IPS DF 6.9 (cell line): Measurements from ENCODE around the gene GPR31.

Source experiments
- DNase-seq: peaks from one replicate; pipeline ENCODE4 v3.0.0-alpha.2; 2013; ENCODE audit warnings: low read depth, low spot score
- H3K27ac ChIP-seq: one replicate; pipeline ENCODE4 v1.5.1; 2013; ENCODE audit warnings: low read length, control low read depth
- H3K27me3 ChIP-seq: 2 replicates; pipeline ENCODE4 v1.6.1; 2013; ENCODE audit warnings: mild to moderate bottlenecking, low read length; ENCODE audit not compliant: control insufficient read depth, insufficient read depth
- H3K36me3 ChIP-seq: 2 replicates; pipeline ENCODE4 v1.6.1; 2013; ENCODE audit warnings: low read length; ENCODE audit not compliant: control insufficient read depth, insufficient read depth
- H3K4me1 ChIP-seq: 2 replicates; pipeline ENCODE4 v1.6.1; 2013; ENCODE audit warnings: low read length; ENCODE audit not compliant: control insufficient read depth, insufficient read depth
- H3K4me3 ChIP-seq: 2 replicates; pipeline ENCODE4 v1.5.1; 2013; ENCODE audit warnings: mild to moderate bottlenecking, low read length
- H3K9me3 ChIP-seq: 2 replicates; pipeline ENCODE4 v1.6.1; 2013; ENCODE audit warnings: low read length, inconsistent platforms; ENCODE audit not compliant: control insufficient read depth, insufficient read depth
- WGBS: extraction: QIAGEN DNeasy Blood & Tissue Kit; methylation state at CpG from one replicate; pipeline ENCODE4 v1.1.7; 2013; ENCODE audit warnings: mixed read lengths, missing lambda C conversion rate; ENCODE audit not compliant: insufficient read length, insufficient coverage; 5-methylcytosine and 5-hydroxymethylcytosine counted together

The GPR31 gene

DNA sequence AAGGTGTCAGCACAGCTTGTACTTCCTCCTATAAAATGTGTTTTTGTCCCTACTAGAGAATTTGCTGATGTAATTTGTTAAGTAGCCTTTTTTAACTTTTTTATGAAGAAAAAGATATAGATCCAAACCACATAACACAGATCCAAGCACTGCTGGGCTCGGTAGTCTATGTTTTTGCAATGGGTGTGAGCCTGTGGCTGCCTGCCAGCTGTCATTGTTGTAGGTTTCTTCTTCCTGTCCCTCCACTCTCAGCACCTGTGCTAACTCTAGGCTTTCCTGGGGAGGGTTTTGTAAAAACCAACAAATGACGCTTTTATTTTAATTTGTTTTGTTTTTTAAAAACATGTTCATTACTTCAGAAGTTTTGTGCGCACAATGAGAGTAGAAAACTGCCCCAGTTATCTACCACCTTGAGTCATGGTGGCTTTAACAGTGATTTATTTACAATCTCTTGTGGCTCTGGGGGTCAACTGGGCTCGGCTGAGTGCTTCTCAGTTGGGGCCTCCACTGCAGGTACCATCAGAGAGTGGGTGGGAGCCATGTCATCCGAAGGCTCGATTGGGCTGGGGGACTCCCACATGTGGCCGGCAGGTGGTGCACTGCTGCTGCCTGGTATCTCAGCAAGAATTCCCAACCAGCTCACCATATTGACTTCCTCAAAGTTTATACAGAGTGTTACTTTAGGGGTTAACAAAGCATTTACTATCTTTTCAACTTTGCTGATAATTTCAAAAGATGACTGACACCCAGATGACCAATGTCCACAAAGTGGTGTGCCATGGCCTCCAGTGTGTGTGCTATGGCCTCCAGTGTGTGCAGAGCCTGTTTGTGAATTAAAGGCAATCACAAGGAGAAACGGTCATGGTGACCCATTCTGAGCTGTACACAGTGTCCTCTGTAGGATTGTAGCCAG is 37.9 kb downstream of the GPR31 start:
- Histone ChIP-seq H3K4me3 (no peak overlapping the region), H3K9me3 (no peaks in the 10 kb centered on the region), H3K27me3 (no peaks in the 10 kb centered on the region), H3K4me1 (no peaks in the 10 kb centered on the region), H3K27ac (no peak overlapping the region), H3K36me3 (no peaks in the 10 kb centered on the region)
- DNase-seq = no peak
- no CpG with 5 or more reads among the region's 8 CpGs for WGBS

DNA sequence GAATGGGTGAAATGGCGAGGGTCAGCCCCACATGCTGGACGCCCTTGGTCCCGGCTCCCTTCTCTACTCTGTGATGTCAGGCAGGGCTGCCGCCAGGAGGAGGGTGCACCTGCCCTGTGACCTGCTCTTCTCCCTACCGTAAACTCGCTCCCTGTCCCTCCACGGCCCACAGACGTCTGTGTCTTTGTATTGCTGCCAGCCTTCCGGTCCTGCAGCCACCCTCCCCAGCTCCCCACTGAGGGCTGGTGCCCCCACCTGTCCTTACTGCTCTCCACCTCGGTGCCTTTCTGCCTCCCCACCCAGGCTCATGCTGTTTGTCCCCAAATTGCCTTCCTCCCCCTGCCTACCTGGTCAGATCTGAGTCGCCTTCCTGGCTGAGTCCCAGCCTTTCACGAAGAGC is 38.9 kb downstream of the GPR31 start:
- Histone ChIP-seq H3K4me1 (no peaks in the 10 kb centered on the region), H3K27me3 (no peaks in the 10 kb centered on the region)
- DNase-seq = no peak

DNA sequence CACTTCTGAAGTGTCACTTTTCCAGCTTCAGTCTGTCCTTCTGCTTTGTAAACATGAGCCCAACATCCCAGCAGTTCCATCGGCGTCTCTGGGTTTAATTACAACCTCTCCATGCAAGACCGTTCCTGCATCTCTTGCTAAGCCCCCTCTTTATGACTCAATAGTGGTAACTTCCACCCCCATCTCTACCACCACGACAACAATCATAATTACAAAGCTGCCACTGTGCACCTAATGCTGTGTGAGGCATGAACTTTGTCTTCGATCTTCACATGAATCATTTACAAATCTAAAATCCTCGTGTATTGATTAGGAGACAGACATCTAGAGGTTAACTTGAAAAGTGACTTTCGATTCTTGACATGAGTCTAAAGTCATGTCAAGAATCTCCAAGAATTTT is 39.8 kb downstream of the GPR31 start:
- no peaks in the 10 kb centered on the region for H3K27me3 ChIP-seq
- H3K9me3 ChIP-seq = no peaks in the 10 kb centered on the region
- no CpG with 5 or more reads among the region's 7 CpGs for WGBS

More for the DNA sequence above, 38.9 kb downstream of the GPR31 start:
- Histone ChIP-seq H3K27ac (no peak overlapping the region), H3K9me3 (no peaks in the 10 kb centered on the region), H3K4me3 (no peak overlapping the region), H3K36me3 (no peaks in the 10 kb centered on the region)
- WGBS = no CpG with 5 or more reads among the region's 12 CpGs

DNA sequence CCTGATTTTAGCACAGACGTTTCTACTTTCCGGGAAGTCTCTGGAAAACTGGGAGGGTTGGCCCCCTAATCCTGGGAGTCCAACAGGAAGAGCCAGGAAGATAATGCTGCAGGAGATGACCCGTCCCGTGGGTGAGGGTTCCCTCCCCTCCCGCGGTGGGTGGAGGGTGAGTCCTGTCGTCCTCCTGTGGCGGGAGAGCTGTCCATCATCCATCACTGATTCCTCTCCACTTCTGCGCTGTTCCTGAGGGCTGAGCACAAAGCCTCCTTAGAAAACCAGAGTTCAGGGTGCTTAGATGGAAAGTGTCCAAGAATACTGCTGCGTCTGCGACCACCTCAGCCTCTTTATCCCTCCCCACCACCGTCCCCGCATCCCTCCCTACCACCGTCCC is 40.9 kb downstream of the GPR31 start:
- Histone ChIP-seq H3K4me3 (no peak overlapping the region), H3K27ac (no peak overlapping the region), H3K27me3 (no peaks in the 10 kb centered on the region), H3K36me3 (no peaks in the 10 kb centered on the region), H3K4me1 (no peaks in the 10 kb centered on the region), H3K9me3 (no peaks in the 10 kb centered on the region)
- DNase-seq = no peak
- 100% methylated on average over 3 of the region's 14 CpGs for WGBS

More for the DNA sequence above, 39.8 kb downstream of the GPR31 start:
- H3K36me3 ChIP-seq = no peaks in the 10 kb centered on the region
- H3K4me3 ChIP-seq = no peak overlapping the region
- no peaks in the 10 kb centered on the region for H3K4me1 ChIP-seq
- DNase-seq = no peak
- no peak overlapping the region for H3K27ac ChIP-seq

DNA sequence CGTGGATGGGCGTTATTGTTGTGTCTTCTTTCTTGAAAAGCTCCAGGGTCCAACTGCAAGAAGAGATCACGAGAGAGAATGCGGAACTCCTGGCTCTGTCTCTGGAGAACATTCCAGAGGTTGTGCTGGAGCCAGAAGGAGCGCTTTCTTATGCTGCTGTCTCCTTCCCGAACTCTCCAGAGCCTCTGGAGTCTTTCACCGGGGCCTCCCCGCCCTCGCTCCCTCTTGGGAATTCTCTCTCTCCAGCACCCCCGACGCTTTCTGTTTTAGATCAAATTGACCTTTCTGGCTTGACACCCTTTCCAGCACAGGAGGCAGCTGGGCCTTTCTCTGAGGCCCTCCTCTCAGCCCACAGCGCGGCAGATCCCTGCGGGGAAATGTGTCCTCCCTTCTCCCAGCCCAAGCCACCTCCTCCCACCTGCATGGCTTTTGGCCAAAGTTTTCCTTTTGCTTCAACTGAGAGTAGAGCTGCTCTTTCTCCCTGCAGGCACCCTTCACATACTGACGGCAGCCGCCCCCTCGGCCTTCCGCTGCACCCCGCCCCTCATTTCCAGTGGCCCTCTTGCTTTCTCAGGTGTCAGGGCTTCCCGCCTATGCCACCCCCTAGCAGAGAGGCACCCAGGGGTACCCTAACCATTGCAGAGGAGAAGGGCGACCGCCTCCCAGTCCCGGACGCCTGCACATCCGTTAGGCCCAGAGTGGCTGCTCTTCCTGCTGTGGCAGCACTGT is 41.5 kb downstream of the GPR31 start:
- H3K4me1 ChIP-seq = no peaks in the 10 kb centered on the region
- H3K4me3 ChIP-seq = no peak overlapping the region
- no peak for DNase-seq
- no peaks in the 10 kb centered on the region for H3K9me3 ChIP-seq
- H3K27me3 ChIP-seq = no peaks in the 10 kb centered on the region
- H3K27ac ChIP-seq = no peak overlapping the region
- H3K36me3 ChIP-seq = no peaks in the 10 kb centered on the region
- WGBS = no CpG with 5 or more reads among the region's 25 CpGs

DNA sequence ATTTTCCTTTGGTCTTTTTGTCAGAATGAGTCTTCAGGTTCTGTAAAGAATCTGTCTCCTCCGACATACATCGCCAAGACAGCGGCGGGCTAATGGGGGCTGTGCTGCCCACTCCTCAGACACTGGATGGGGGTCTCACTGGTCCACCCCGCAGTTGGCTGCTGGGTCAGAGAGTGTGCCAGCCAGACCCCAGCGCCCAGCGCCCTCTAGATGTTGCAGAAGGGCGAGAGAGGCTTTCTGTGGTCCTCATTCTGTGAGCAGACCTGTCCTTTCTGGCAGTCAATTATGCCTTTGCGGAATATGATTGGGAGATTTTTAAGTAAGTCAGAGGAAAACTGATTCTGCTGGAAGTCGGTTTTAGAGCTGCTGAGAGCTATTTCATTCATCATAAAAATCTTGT is 42.7 kb downstream of the GPR31 start:
- Histone ChIP-seq H3K4me1 (no peaks in the 10 kb centered on the region), H3K36me3 (no peaks in the 10 kb centered on the region), H3K27ac (no peak overlapping the region), H3K27me3 (no peaks in the 10 kb centered on the region), H3K9me3 (no peaks in the 10 kb centered on the region), H3K4me3 (no peak overlapping the region)
- DNase-seq = no peak
- WGBS = no CpG with 5 or more reads among the region's 10 CpGs

DNA sequence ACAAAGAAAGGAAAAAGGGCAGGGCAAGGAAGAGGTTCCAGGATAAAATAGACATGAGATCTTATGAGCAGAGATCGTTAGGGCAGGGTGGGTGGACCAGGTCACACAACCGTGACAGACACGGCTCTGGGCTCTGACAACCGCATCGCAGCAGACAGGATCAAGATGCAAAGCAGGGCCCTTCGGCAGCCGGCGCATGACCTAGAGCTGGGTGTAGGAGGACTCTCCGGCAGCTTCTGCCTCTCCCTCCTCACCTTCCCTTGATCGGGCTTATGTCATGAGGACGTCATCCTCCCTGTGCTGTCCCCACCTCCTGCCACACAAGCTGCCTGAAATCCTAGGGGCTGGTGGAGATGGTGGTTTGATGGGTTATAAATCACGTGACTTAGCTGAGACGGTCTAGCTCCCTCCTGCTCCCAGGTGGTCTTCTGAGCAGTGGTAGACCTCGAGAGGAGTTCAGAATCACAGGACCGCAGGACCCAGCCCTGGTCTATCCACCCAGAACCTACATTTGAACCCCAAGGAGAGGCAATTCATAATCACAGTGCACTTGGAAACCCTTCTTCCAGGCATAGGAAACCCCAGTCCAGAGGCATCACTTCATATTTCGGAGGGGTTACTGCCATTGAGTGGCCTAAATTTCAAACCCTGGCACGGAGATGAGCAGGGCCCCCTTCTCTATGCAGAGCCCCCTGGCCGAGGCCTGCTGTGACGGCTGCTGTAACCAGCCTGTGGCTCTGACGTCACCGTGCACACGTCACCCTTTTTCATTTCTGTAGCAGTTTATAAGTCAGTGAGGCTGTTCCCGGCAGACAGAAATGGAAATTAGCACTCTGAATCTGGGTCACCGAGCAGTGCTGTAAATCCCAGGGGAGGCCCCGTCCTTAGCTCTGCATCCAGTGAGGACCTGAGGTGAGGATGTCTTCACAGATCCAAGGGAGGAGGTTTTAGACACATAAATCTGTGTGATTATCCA is 43.6 kb downstream of the GPR31 start:
- Histone ChIP-seq H3K9me3 (no peaks in the 10 kb centered on the region), H3K36me3 (no peaks in the 10 kb centered on the region), H3K27me3 (no peaks in the 10 kb centered on the region), H3K4me1 (no peaks in the 10 kb centered on the region), H3K27ac (no peak overlapping the region), H3K4me3 (no peak overlapping the region)
- no CpG with 5 or more reads among the region's 25 CpGs for WGBS
- no peak for DNase-seq

DNA sequence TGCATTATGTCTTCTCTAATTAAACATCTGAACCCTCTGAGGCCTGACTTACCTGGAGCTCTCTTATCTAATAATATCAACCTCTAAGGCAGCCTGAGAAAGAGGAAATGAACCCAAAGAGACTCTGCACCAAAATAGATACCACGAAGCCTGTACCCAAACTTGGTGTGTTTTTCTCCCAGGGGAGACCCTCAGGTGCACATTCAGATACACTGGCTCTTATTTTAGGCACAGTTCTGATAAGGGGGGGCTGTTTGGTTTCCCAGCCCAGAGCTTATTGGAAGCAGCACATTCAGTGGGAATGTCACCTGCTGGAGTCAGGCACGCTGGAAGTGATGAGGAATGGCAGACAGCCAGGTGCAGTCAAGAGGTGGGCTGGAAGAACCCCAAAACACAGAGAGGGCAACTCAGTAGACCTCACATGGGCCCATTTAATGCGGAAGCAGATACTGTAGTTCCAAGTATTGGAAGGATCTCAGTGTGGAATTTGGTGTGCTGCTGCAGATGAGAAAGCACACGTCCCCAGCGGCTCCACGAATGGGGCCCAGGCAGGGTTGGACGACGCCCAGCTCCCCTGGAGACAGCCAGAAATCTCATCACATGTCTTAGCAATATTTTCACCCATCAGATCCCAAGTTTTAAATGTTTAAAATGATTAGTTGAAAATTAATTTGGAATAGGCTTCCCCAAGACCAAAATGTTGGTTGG is 44.6 kb downstream of the GPR31 start:
- no peaks in the 10 kb centered on the region for H3K4me1 ChIP-seq
- no peaks in the 10 kb centered on the region for H3K9me3 ChIP-seq
- DNase-seq = no peak
- no peak overlapping the region for H3K27ac ChIP-seq
- H3K27me3 ChIP-seq = no peaks in the 10 kb centered on the region
- no CpG with 5 or more reads among the region's 8 CpGs for WGBS
- no peaks in the 10 kb centered on the region for H3K36me3 ChIP-seq
- H3K4me3 ChIP-seq = no peak overlapping the region

DNA sequence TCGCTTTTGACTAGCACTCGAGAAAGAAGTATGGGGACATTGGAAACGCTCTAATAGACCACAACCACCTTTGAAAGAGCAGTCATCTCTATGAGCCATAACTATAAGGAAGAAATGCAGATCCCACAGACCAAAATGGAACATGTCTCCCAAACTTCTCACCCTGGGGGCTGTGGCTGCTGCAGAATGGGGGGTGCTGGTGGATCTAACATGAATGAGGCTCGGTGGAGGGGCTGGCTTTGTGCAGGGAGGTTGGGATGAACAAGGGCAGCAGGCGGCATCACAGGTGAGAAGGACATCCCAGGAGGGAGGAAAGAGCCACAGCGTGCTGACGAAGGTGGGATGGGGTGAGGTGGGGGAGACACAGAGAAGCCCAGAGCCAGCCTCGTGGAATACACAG is 45.4 kb downstream of the GPR31 start:
- DNase-seq = no peak
- Histone ChIP-seq H3K4me1 (no peaks in the 10 kb centered on the region), H3K27ac (no peak overlapping the region), H3K27me3 (no peaks in the 10 kb centered on the region), H3K9me3 (no peaks in the 10 kb centered on the region), H3K4me3 (no peak overlapping the region), H3K36me3 (no peaks in the 10 kb centered on the region)
- no CpG with 5 or more reads among the region's 8 CpGs for WGBS
